ENCODE results near the gene EHBP1L1.

EHBP1L1 gene

DNA sequence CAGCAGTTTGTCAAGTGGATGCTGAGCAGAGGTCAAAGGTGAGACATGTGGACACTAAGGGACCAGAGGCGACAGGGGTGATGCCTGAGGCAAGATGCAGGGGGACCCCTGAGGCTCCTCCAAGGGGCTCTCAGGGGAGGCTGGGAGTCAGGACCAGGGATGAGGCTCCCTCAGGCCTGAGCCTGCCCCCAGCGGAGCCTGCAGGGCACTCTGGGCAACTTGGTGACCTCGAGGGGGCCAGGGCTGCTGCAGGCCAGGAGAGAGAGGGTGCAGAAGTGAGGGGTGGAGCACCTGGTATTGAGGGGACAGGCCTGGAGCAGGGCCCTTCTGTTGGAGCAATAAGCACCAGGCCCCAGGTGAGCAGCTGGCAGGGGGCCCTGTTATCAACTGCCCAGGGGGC, 6.1 kb downstream of the EHBP1L1 start:
- Histone ChIP-seq H3K36me3 (ENCODE audit: control insufficient read depth, insufficient read depth, low read length) (no peaks in the 10 kb centered on the region), H3K9ac (ENCODE audit: low read depth, low read length) (no peak overlapping the region)

DNA sequence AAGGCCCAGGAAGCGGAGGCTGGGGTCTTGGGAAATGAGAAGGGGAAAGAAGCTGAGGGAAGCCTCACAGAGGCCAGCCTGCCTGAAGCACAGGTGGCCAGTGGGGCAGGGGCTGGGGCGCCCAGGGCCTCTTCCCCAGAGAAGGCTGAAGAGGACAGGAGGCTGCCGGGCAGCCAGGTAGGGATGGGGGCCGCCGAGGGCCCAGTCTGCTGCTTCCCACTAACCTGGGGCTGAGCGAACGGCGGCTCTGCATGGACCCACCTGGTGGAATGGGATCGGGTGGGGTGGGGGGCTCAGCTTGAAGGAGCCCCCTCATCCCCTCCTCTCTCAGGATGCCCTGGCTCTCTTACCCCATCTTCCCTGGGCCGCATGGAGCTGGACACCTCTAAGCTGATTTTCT, 7.7 kb downstream of the EHBP1L1 start:
- H3K4me3 ChIP-seq (ENCODE audit: low read depth, low read length): no peak overlapping the region
- H3K9me3 ChIP-seq (ENCODE audit: control insufficient read depth, insufficient read depth, low read length): no peaks in the 10 kb centered on the region
- H3K27me3 ChIP-seq (ENCODE audit: control insufficient read depth, insufficient read depth, low read length): peaks cover 59% of the 10 kb centered on the region
- no peak overlapping the region for H3K9ac ChIP-seq (ENCODE audit: low read depth, low read length)
- H3K27ac ChIP-seq (ENCODE audit: low read depth, low read length): no peak overlapping the region
- H3K4me1 ChIP-seq (ENCODE audit: control insufficient read depth, insufficient read depth, low read length): no peaks in the 10 kb centered on the region; the same call in 1 of the 2 replicates
- H3K36me3 ChIP-seq (ENCODE audit: control insufficient read depth, insufficient read depth, low read length): no peaks in the 10 kb centered on the region

More for the DNA sequence above, 6.1 kb downstream of the EHBP1L1 start:
- no peak overlapping the region for H3K4me3 ChIP-seq (ENCODE audit: low read depth, low read length)
- H3K9me3 ChIP-seq (ENCODE audit: control insufficient read depth, insufficient read depth, low read length): no peaks in the 10 kb centered on the region
- no peaks in the 10 kb centered on the region for H3K4me1 ChIP-seq (ENCODE audit: control insufficient read depth, insufficient read depth, low read length)
- H3K27me3 ChIP-seq (ENCODE audit: control insufficient read depth, insufficient read depth, low read length): peaks cover 67% of the 10 kb centered on the region
- no peak overlapping the region for H3K27ac ChIP-seq (ENCODE audit: low read depth, low read length)

DNA sequence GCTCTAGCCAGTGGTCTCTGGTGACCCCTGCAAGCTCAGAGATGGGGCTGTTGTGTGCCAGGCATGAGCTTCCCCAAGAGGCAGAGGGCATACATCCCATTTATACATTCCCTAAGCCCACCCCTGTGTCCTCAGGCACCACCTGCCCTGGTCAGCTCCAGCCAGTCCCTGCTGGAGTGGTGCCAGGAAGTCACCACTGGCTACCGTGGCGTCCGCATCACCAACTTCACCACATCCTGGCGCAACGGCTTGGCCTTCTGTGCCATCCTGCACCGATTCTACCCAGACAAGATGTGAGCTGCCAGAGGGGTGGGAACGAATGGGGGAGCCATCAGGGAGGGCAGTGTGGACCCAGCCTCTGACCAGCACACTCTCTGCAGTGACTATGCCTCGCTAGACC, 8.3 kb downstream of the EHBP1L1 start:
- no peaks in the 10 kb centered on the region for H3K9me3 ChIP-seq (ENCODE audit: control insufficient read depth, insufficient read depth, low read length)
- H3K36me3 ChIP-seq (ENCODE audit: control insufficient read depth, insufficient read depth, low read length): no peaks in the 10 kb centered on the region
- no peak overlapping the region for H3K4me3 ChIP-seq (ENCODE audit: low read depth, low read length)
- no peak overlapping the region for H3K9ac ChIP-seq (ENCODE audit: low read depth, low read length)
- peaks cover 57% of the 10 kb centered on the region for H3K27me3 ChIP-seq (ENCODE audit: control insufficient read depth, insufficient read depth, low read length)
- H3K4me1 ChIP-seq (ENCODE audit: control insufficient read depth, insufficient read depth, low read length): no peaks in the 10 kb centered on the region; the same call in 1 of the 2 replicates
- no peak overlapping the region for H3K27ac ChIP-seq (ENCODE audit: low read depth, low read length)

DNA sequence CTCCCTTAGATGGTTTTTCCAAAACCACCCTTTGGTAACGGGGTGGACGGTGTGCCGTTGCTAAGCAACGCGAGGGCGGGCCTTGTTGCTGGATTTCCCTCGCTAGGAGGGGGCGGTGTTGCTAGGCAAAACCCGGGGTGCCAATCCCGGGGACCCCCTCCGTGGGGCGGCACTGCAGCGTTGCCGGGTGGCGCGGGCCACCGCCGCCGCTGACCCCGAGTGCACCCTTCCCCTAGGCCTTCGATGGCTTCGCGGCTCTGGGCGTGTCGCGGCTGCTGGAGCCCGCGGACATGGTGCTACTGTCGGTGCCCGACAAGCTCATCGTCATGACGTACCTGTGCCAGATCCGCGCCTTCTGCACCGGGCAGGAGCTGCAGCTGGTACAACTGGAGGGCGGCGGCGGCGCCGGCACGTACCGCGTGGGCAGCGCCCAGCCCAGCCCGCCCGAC, 8.9 kb downstream of the EHBP1L1 start:
- Histone ChIP-seq H3K27me3 (ENCODE audit: control insufficient read depth, insufficient read depth, low read length) (peaks cover 56% of the 10 kb centered on the region), H3K4me1 (ENCODE audit: control insufficient read depth, insufficient read depth, low read length) (no peaks in the 10 kb centered on the region; the same call in 1 of the 2 replicates), H3K4me3 (ENCODE audit: low read depth, low read length) (peak overlapping the region; percentile 4; the same call in 1 of the 2 replicates), H3K27ac (ENCODE audit: low read depth, low read length) (no peak overlapping the region), H3K9ac (ENCODE audit: low read depth, low read length) (no peak overlapping the region), H3K9me3 (ENCODE audit: control insufficient read depth, insufficient read depth, low read length) (no peaks in the 10 kb centered on the region), H3K36me3 (ENCODE audit: control insufficient read depth, insufficient read depth, low read length) (no peaks in the 10 kb centered on the region)

DNA sequence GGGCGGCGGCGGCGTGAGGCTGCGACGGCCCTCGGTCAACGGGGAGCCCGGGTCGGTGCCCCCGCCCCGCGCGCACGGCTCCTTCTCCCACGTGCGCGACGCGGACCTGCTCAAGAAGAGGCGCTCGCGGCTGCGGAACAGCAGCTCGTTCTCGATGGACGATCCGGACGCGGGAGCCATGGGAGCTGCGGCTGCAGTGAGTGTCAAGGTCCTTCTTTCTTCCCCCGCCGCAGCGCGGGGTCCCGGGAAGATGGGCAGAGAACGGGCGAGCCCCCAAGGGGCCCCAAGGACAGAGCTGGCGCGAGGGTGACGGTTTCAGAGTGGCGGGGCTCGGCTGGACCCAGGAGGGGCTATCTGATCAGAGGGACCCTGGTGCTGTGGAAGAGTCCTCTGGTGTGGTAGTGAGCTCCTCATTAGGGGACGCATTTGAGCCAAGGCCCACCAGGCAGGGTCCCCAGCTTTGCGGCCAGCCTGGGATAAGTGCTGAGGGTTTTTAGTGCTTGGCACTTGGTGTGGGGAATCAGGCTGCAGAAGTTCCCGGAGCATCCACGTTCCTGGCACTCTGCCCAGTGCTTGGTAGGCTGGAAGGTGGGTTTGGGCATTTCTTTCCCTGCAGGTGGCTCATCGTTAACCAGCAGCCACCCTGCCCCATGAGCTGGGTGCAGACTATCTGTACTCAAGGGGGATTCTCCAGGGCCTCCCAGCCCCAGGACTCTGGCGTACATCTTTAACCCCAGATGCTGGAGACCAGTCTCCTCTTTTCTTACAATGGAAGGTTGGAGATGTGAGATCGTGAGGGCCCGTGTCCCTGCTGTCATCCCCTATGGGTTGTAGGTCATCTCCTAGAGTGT, 9.8 kb downstream of the EHBP1L1 start:
- Histone ChIP-seq H3K9me3 (ENCODE audit: control insufficient read depth, insufficient read depth, low read length) (no peaks in the 10 kb centered on the region), H3K4me1 (ENCODE audit: control insufficient read depth, insufficient read depth, low read length) (no peaks in the 10 kb centered on the region; the same call in 1 of the 2 replicates), H3K36me3 (ENCODE audit: control insufficient read depth, insufficient read depth, low read length) (no peaks in the 10 kb centered on the region), H3K9ac (ENCODE audit: low read depth, low read length) (no peak overlapping the region), H3K27me3 (ENCODE audit: control insufficient read depth, insufficient read depth, low read length) (peaks cover 63% of the 10 kb centered on the region), H3K27ac (ENCODE audit: low read depth, low read length) (no peak overlapping the region), H3K4me3 (ENCODE audit: low read depth, low read length) (no peak overlapping the region; the same call in 1 of the 2 replicates)

DNA sequence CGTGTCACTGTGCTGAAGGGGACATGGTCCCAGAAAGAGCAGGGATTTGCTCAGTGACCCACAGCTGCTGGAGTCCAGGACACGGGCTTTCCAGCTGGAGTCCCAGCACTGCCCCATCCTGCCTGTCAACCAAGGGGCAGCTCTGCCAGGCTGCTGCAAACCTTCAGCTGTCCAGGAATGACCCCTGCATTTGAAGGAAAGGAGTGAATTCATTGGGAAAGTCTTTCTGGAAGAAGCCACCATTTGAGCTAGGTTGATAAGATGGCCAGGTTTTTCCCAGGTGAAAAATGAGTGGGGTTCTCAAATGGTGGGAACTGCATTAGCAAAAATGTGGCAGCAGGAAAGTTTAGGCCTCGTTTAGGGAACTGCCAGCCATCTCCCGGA, 10.4 kb downstream of the EHBP1L1 start:
- Histone ChIP-seq H3K4me3 (ENCODE audit: low read depth, low read length) (no peak overlapping the region), H3K9me3 (ENCODE audit: control insufficient read depth, insufficient read depth, low read length) (no peaks in the 10 kb centered on the region), H3K9ac (ENCODE audit: low read depth, low read length) (no peak overlapping the region), H3K27ac (ENCODE audit: low read depth, low read length) (no peak overlapping the region), H3K36me3 (ENCODE audit: control insufficient read depth, insufficient read depth, low read length) (no peaks in the 10 kb centered on the region), H3K27me3 (ENCODE audit: control insufficient read depth, insufficient read depth, low read length) (peaks cover 69% of the 10 kb centered on the region), H3K4me1 (ENCODE audit: control insufficient read depth, insufficient read depth, low read length) (no peaks in the 10 kb centered on the region; the same call in 1 of the 2 replicates)

DNA sequence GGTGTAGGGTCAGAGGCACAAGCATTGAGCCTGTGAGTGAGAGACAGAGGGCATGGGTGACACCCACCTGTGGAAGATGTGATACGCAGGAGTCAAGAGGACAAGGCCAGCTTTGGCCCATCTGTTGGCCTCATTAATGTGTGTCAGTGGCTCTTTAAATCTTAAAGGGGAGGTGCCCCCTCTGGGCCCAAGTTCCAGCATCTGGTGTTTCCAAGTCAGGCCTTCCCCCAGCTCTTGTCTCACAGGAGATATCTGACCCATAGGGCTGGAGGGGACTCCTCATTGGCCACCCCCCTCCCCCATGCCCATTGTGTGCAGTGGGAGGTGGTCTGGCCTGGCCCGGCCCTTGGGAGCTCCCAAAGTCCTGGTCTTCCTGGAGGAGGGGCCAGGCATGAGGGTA, 10.8 kb downstream of the EHBP1L1 start:
- H3K4me1 ChIP-seq (ENCODE audit: control insufficient read depth, insufficient read depth, low read length): no peaks in the 10 kb centered on the region; the same call in 1 of the 2 replicates
- H3K27ac ChIP-seq (ENCODE audit: low read depth, low read length): no peak overlapping the region
- H3K9me3 ChIP-seq (ENCODE audit: control insufficient read depth, insufficient read depth, low read length): no peaks in the 10 kb centered on the region
- H3K36me3 ChIP-seq (ENCODE audit: control insufficient read depth, insufficient read depth, low read length): no peaks in the 10 kb centered on the region
- no peak overlapping the region for H3K4me3 ChIP-seq (ENCODE audit: low read depth, low read length)
- H3K9ac ChIP-seq (ENCODE audit: low read depth, low read length): no peak overlapping the region
- peaks cover 73% of the 10 kb centered on the region for H3K27me3 ChIP-seq (ENCODE audit: control insufficient read depth, insufficient read depth, low read length)

DNA sequence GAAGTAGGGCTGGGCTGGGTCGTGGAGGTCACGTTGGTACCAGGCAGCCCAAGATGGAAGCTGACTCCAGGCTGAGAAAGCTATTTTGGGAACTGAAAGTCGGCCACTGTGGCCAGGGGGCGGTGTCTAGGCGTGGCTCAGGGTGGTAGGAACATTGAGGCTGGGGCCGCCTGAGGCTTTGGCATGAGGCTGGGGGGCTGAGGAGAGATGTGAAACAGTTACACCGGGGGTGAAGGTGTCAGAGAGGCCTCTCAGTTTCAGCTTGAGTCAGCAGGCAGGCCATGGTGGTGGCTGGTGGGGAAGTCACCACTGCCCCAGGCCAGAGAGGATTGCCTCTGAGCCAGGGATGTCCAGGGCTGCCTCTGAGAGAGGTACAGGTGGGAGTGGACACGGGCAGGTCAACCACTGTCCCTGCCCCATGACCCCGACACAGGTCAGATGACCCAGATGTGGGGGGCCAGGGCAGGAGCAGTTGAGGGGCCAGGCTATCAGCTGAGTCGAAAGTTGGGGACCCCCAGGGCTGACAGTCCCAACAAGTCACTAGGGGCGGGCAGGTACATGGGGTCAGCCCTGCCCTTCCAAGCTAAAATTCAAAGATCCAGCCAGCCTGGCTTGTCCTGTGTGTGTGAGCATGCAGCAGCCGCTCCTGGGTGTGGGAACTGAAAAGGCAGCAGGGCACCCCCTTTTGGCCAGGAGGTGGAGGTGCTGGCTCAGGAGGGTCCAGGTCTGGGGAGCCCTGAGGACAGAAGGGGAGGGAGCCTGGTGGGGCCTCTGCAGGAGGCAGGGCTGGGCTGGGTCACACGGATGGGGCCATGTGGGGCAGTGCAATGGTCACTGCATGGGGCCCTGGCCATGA, 12.6 kb downstream of the EHBP1L1 start:
- no peak overlapping the region for H3K9ac ChIP-seq (ENCODE audit: low read depth, low read length)
- peaks cover 3% of the 10 kb centered on the region; the same call in 1 of the 2 replicates for H3K4me1 ChIP-seq (ENCODE audit: control insufficient read depth, insufficient read depth, low read length)
- no peak overlapping the region for H3K27ac ChIP-seq (ENCODE audit: low read depth, low read length)
- no peak overlapping the region for H3K4me3 ChIP-seq (ENCODE audit: low read depth, low read length)
- no peaks in the 10 kb centered on the region for H3K9me3 ChIP-seq (ENCODE audit: control insufficient read depth, insufficient read depth, low read length)
- H3K27me3 ChIP-seq (ENCODE audit: control insufficient read depth, insufficient read depth, low read length): peaks cover 78% of the 10 kb centered on the region
- H3K36me3 ChIP-seq (ENCODE audit: control insufficient read depth, insufficient read depth, low read length): no peaks in the 10 kb centered on the region

DNA sequence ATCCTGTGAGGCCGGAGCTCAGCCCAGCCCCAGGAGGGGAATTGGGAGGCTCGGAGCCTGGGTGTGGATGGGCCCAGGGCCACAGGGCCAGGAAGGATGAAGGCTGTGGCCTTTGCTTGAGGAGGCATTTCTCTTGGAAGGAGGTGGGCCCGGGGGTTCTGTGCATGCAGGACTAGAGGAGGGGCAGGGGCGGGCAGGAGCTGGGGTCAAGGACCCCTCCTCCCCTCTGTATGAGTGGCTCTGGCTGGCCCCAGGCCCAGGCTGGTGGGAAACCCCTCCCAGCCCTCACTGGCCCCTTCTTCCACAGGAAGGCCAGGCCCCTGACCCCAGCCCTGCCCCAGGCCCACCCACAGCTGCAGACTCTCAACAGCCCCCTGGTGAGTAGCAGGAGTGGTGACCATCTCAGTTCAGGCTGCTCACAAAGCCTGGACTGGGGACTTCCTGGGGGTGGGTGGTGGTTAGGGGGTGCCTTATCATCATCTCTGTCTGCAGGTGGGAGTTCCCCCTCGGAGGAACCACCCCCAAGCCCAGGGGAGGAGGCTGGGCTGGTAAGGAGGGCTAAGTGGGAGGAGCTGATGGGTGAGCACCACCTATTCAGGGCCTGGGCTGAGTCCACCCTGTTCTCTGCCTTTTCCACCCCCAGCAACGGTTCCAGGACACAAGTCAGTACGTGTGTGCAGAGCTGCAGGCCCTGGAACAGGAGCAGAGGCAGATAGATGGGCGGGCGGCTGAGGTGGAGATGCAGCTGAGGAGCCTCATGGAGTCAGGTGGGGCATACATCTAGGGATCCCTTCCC, 13.8 kb downstream of the EHBP1L1 start:
- H3K4me3 ChIP-seq (ENCODE audit: low read depth, low read length): no peak overlapping the region
- H3K9ac ChIP-seq (ENCODE audit: low read depth, low read length): no peak overlapping the region
- H3K27me3 ChIP-seq (ENCODE audit: control insufficient read depth, insufficient read depth, low read length): peaks cover 72% of the 10 kb centered on the region
- H3K4me1 ChIP-seq (ENCODE audit: control insufficient read depth, insufficient read depth, low read length): peaks cover 3% of the 10 kb centered on the region; the same call in 1 of the 2 replicates
- H3K27ac ChIP-seq (ENCODE audit: low read depth, low read length): no peak overlapping the region
- H3K36me3 ChIP-seq (ENCODE audit: control insufficient read depth, insufficient read depth, low read length): no peaks in the 10 kb centered on the region
- H3K9me3 ChIP-seq (ENCODE audit: control insufficient read depth, insufficient read depth, low read length): no peaks in the 10 kb centered on the region

DNA sequence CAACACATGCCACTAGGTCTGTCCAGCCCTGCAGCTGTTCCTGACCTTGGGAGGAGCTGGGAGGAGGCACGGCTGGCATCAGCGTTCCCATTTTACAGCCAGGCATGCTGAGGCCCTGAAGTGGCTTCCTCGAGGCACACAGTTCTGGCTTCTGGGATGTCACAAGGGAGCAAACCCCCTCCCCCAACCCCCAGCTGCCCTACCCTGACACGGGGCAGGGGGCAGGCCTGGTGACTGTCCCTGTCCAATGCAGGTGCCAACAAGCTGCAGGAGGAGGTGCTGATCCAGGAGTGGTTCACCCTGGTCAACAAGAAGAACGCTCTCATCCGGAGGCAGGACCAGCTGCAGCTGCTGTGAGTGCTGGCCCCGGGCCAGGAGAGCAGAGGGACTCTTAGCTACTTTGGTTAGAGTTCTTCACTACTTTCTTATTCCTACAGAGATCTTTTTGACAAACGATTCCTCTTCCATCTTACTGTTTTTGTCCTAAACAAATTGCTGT, 14.4 kb downstream of the EHBP1L1 start:
- peaks cover 3% of the 10 kb centered on the region; the same call in 1 of the 2 replicates for H3K4me1 ChIP-seq (ENCODE audit: control insufficient read depth, insufficient read depth, low read length)
- no peaks in the 10 kb centered on the region for H3K9me3 ChIP-seq (ENCODE audit: control insufficient read depth, insufficient read depth, low read length)
- peaks cover 65% of the 10 kb centered on the region for H3K27me3 ChIP-seq (ENCODE audit: control insufficient read depth, insufficient read depth, low read length)
- H3K4me3 ChIP-seq (ENCODE audit: low read depth, low read length): no peak overlapping the region
- no peak overlapping the region for H3K27ac ChIP-seq (ENCODE audit: low read depth, low read length)
- H3K36me3 ChIP-seq (ENCODE audit: control insufficient read depth, insufficient read depth, low read length): no peaks in the 10 kb centered on the region
- no peak overlapping the region for H3K9ac ChIP-seq (ENCODE audit: low read depth, low read length)
